ENCODE data around the gene TRNAU1AP. TPM values are rescaled to one million over a fixed set of nuclear protein-coding genes. Genes with fewer than 3 reads are reported as not detected.
A peak's percentile ranks its signal among the peaks of the same experiment; 100 is the strongest.

Gene TRNAU1AP
- total and polyA plus RNA-seq, 2 of the 13 experiments (the other 11 are each of a cell fraction or from before 2014, with no cell fraction given) = 29.0 to 42.9 TPM

DNA sequence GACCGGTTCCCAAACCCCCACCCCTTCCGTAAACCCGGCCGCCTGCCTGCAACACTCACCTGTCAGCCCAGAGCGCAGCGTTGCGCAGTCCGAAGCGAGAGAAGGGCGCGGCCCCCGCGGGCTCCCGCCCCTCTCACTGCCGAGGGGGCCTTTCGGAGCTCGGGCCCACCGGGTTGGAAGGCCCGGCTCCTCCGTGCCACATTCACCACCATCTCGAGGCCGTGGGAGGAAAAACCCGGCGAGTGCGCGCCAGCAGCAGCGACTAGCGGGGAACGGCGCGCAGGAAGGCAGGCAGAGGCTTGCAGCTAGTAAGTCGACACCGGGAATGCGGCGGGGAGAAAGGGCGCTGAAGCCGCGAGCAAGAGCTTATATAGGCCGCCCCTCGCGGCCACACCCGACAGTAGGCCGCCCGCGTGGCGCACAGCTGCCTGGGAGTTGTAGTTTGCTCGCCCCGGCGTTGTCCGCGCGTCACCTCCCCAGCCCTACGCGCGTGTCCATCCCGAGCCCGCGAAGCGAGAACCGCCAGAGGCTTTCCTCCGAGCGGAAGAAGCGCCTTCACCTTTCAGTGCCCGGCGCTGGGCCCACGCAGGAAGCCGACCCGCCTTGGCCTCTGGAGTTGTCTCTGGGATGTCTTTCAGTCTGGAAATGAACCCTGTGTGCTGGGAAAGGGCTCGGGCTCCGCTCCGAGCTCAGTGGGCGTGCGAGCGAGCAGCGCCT lies 28.8 kb downstream of the TRNAU1AP start (continued):
- TF ChIP-seq ZNF552 (CRISPR knock-in tag; IDR thresholded peaks at IDR 0.05; ENCODE audit: borderline replicate concordance) (no peak; the same call in 1 of the 2 replicates), TEAD3 (CRISPR knock-in tag; optimal IDR thresholded peaks at IDR 0.05; ENCODE audit: borderline replicate concordance) (peak; percentile 59), ZNF746 (CRISPR knock-in tag; IDR thresholded peaks at IDR 0.05) (peak; percentile 80), FOXA1 (IDR thresholded peaks at IDR 0.05) (no peak), FOXA1 (CRISPR knock-in tag; IDR thresholded peaks at IDR 0.05) (no peak), MXD1 (CRISPR knock-in tag; IDR thresholded peaks at IDR 0.05) (peak; percentile 89), SIX4 (CRISPR knock-in tag; IDR thresholded peaks at IDR 0.05) (no peak), ZNF20 (CRISPR knock-in tag; IDR thresholded peaks at IDR 0.05) (peak; percentile 80; the same call in 1 of the 2 replicates), SP2 (CRISPR knock-in tag; IDR thresholded peaks at IDR 0.05) (no peak), ZNF121 (CRISPR knock-in tag; IDR thresholded peaks at IDR 0.05) (peak; percentile 67), HES4 (CRISPR knock-in tag; IDR thresholded peaks at IDR 0.05; ENCODE audit: borderline replicate concordance) (peak; percentile 91; the same call in 1 of the 2 replicates), RBM22 (optimal IDR thresholded peaks at IDR 0.05; ENCODE audit: low read length) (peak; percentile 50), ZNF670 (CRISPR knock-in tag; IDR thresholded peaks at IDR 0.05; ENCODE audit: borderline replicate concordance) (peak; percentile 42; the same call in 1 of the 2 replicates), THYN1 (CRISPR knock-in tag; IDR thresholded peaks at IDR 0.05; ENCODE audit: borderline replicate concordance, low read depth) (no peak), MBNL3 (CRISPR knock-in tag; conservative IDR thresholded peaks at IDR 0.05) (no peak), ZNF850 (CRISPR knock-in tag; conservative IDR thresholded peaks at IDR 0.05) (no peak), RARA (CRISPR knock-in tag; IDR thresholded peaks at IDR 0.05) (peak; percentile 64), BCLAF1 (IDR thresholded peaks at IDR 0.05) (no peak), ATM (IDR thresholded peaks at IDR 0.05; ENCODE audit: borderline replicate concordance) (no peak), ARNTL (CRISPR knock-in tag; IDR thresholded peaks at IDR 0.05) (peak; percentile 52; the same call in 1 of the 2 replicates), HNF1A (IDR thresholded peaks at IDR 0.05; ENCODE audit: low read depth) (no peak), HNF1A (CRISPR knock-in tag; IDR thresholded peaks at IDR 0.05; ENCODE audit: borderline replicate concordance) (peak; percentile 49; the same call in 1 of the 2 replicates)
- TF ChIP-seq, protein P1, sequence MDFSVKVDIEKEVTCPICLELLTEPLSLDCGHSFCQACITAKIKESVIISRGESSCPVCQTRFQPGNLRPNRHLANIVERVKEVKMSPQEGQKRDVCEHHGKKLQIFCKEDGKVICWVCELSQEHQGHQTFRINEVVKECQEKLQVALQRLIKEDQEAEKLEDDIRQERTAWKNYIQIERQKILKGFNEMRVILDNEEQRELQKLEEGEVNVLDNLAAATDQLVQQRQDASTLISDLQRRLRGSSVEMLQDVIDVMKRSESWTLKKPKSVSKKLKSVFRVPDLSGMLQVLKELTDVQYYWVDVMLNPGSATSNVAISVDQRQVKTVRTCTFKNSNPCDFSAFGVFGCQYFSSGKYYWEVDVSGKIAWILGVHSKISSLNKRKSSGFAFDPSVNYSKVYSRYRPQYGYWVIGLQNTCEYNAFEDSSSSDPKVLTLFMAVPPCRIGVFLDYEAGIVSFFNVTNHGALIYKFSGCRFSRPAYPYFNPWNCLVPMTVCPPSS (IDR thresholded peaks at IDR 0.05) = no peak
